Activated T-cell treated with anti-CD3 and anti-CD28 coated beads, Interleukin-2, amount 50 U/mL, for 4 hours (primary cell): ENCODE measurements around the gene WARS2. TPM values are rescaled to one million over a fixed set of nuclear protein-coding genes. Genes with fewer than 3 reads are reported as not detected.
A peak's percentile ranks its signal among the peaks of the same experiment; 100 is the strongest.

ENCODE experiments used
- ATAC-seq, 2 donors: fragments of 200-7000 bp; cut with Tn5 transposase; one replicate each; pipeline ENCODE4 v1.10.0; 2021
- DNase-seq: peaks from one replicate; pipeline ENCODE4 v3.0.0-alpha.2; 2020
- H3K27me3 Mint-ChIP-seq: one replicate; pipeline ENCODE4 v1.8.0; 2021; ENCODE audit warnings: low read depth, mixed read lengths
- H3K36me3 Mint-ChIP-seq: one replicate; pipeline ENCODE4 v1.8.0; 2022; ENCODE audit warnings: mixed read lengths; ENCODE audit not compliant: insufficient read depth
- H3K4me1 Mint-ChIP-seq: one replicate; pipeline ENCODE4 v1.8.0; 2021; ENCODE audit warnings: low read depth, mixed read lengths
- H3K4me3 Mint-ChIP-seq: one replicate; pipeline ENCODE4 v1.8.0; 2021; ENCODE audit warnings: mild to moderate bottlenecking, moderate library complexity, mixed read lengths
- H3K9me3 Mint-ChIP-seq: one replicate; pipeline ENCODE4 v1.8.0; 2021; ENCODE audit warnings: mixed read lengths
- total RNA-seq, 3 donors: library from RNA; stranded (reverse); gene quantifications; one replicate each; pipeline ENCODE4 v1.2.1, GENCODE V29; 2021

WARS2 gene
- total RNA-seq, 3 donors from 2014 or later = 24.6 to 27.4 (median 24.8) TPM

GRCh38 chr1:119010201-119010600 is 130.3 kb downstream of the WARS2 start:
- no peak for ATAC-seq
- Mint-ChIP-seq H3K9me3 (peaks cover 34% of the 10 kb centered on the region), H3K27me3 (peaks cover 58% of the 10 kb centered on the region), H3K4me1 (peaks cover 7% of the 10 kb centered on the region), H3K4me3 (no peak overlapping the region), H3K36me3 (peaks cover 11% of the 10 kb centered on the region)
- no peak for DNase-seq

GRCh38 chr1:119009312-119009655 is 131.2 kb downstream of the WARS2 start:
- ATAC-seq = no peak
- Mint-ChIP-seq H3K4me3 (no peak overlapping the region), H3K4me1 (peaks cover 7% of the 10 kb centered on the region), H3K27me3 (peaks cover 64% of the 10 kb centered on the region), H3K36me3 (peaks cover 5% of the 10 kb centered on the region), H3K9me3 (peaks cover 31% of the 10 kb centered on the region)
- no peak for DNase-seq

- peaks cover 31% of the 10 kb centered on the region for H3K9me3 Mint-ChIP-seq
- H3K4me1 Mint-ChIP-seq = peaks cover 7% of the 10 kb centered on the region
- DNase-seq (no peak), ATAC-seq (peak; percentile 35 to 36)
- peaks cover 5% of the 10 kb centered on the region for H3K36me3 Mint-ChIP-seq
- peaks cover 69% of the 10 kb centered on the region for H3K27me3 Mint-ChIP-seq
- peak overlapping the region; percentile 30 for H3K4me3 Mint-ChIP-seq
Observed at GRCh38 chr1:119008483-119009311, 131.8 kb downstream of the WARS2 start.

- H3K27me3 Mint-ChIP-seq = peaks cover 75% of the 10 kb centered on the region
- peaks cover 4% of the 10 kb centered on the region for H3K36me3 Mint-ChIP-seq
- H3K4me3 Mint-ChIP-seq = no peak overlapping the region
- ATAC-seq (peak; percentile 36 to 40), DNase-seq (no peak)
- H3K4me1 Mint-ChIP-seq = peaks cover 7% of the 10 kb centered on the region
- H3K9me3 Mint-ChIP-seq = peaks cover 33% of the 10 kb centered on the region
Observed at GRCh38 chr1:119007670-119008482, 132.6 kb downstream of the WARS2 start.

GRCh38 chr1:119007339-119007669 is 133.1 kb downstream of the WARS2 start:
- DNase-seq (no peak), ATAC-seq (no peak)
- Mint-ChIP-seq H3K27me3 (peaks cover 74% of the 10 kb centered on the region), H3K9me3 (peaks cover 28% of the 10 kb centered on the region), H3K4me1 (peaks cover 7% of the 10 kb centered on the region), H3K4me3 (no peak overlapping the region), H3K36me3 (peaks cover 2% of the 10 kb centered on the region)

GRCh38 chr1:119006406-119007279 is 133.8 kb downstream of the WARS2 start:
- no peak for ATAC-seq
- Mint-ChIP-seq H3K4me3 (no peak overlapping the region), H3K36me3 (no peaks in the 10 kb centered on the region), H3K9me3 (peaks cover 23% of the 10 kb centered on the region), H3K4me1 (peaks cover 7% of the 10 kb centered on the region), H3K27me3 (peaks cover 77% of the 10 kb centered on the region)
- DNase-seq = no peak

GRCh38 chr1:119005724-119006405 is 134.6 kb downstream of the WARS2 start:
- ATAC-seq (no peak), DNase-seq (no peak)
- Mint-ChIP-seq H3K4me3 (no peak overlapping the region), H3K4me1 (peaks cover 7% of the 10 kb centered on the region), H3K9me3 (peaks cover 23% of the 10 kb centered on the region), H3K36me3 (no peaks in the 10 kb centered on the region), H3K27me3 (peaks cover 80% of the 10 kb centered on the region)

- DNase-seq (no peak), ATAC-seq (no peak)
- Mint-ChIP-seq H3K27me3 (peaks cover 84% of the 10 kb centered on the region), H3K4me1 (peaks cover 7% of the 10 kb centered on the region), H3K4me3 (no peak overlapping the region), H3K9me3 (peaks cover 17% of the 10 kb centered on the region), H3K36me3 (no peaks in the 10 kb centered on the region)
Observed at GRCh38 chr1:119004781-119005180, 135.7 kb downstream of the WARS2 start.

GRCh38 chr1:119004129-119004527 is 136.3 kb downstream of the WARS2 start:
- Mint-ChIP-seq H3K4me3 (no peak overlapping the region), H3K36me3 (no peaks in the 10 kb centered on the region), H3K4me1 (peaks cover 7% of the 10 kb centered on the region), H3K9me3 (peaks cover 16% of the 10 kb centered on the region), H3K27me3 (peaks cover 85% of the 10 kb centered on the region)
- DNase-seq = no peak
- no peak for ATAC-seq

- DNase-seq (no peak), ATAC-seq (no peak)
- no peak overlapping the region for H3K4me3 Mint-ChIP-seq
- no peaks in the 10 kb centered on the region for H3K36me3 Mint-ChIP-seq
- H3K4me1 Mint-ChIP-seq = peaks cover 2% of the 10 kb centered on the region
- H3K27me3 Mint-ChIP-seq = peaks cover 85% of the 10 kb centered on the region
- peaks cover 11% of the 10 kb centered on the region for H3K9me3 Mint-ChIP-seq
Observed at GRCh38 chr1:119003413-119004128, 136.9 kb downstream of the WARS2 start.

- Mint-ChIP-seq H3K36me3 (no peaks in the 10 kb centered on the region), H3K27me3 (peaks cover 89% of the 10 kb centered on the region), H3K4me3 (no peak overlapping the region), H3K4me1 (no peaks in the 10 kb centered on the region), H3K9me3 (peaks cover 9% of the 10 kb centered on the region)
- DNase-seq (no peak), ATAC-seq (no peak)
Observed at GRCh38 chr1:119002028-119002686, 138.3 kb downstream of the WARS2 start.

- H3K27me3 Mint-ChIP-seq = peaks cover 89% of the 10 kb centered on the region
- DNase-seq (no peak), ATAC-seq (no peak)
- peaks cover 9% of the 10 kb centered on the region for H3K9me3 Mint-ChIP-seq
- H3K4me1 Mint-ChIP-seq = no peaks in the 10 kb centered on the region
- no peaks in the 10 kb centered on the region for H3K36me3 Mint-ChIP-seq
- no peak overlapping the region for H3K4me3 Mint-ChIP-seq
Observed at GRCh38 chr1:119001181-119002027, 139.0 kb downstream of the WARS2 start.
